DND-41 (cell line): ENCODE measurements around the gene TMEM88.

Source experiments
- CTCF ChIP-seq: IDR thresholded peaks from 2 replicates; pipeline ENCODE4 v1.5.1; 2012; ENCODE audit warnings: borderline replicate concordance, low read length, moderate library complexity, mild to moderate bottlenecking; ENCODE audit not compliant: poor library complexity, severe bottlenecking; ENCODE audit errors: extremely low read depth
- EZH2 ChIP-seq: IDR thresholded peaks from 3 replicates; pipeline ENCODE4 v1.6.1; 2012; ENCODE audit warnings: borderline replicate concordance, low read depth, mild to moderate bottlenecking, moderate library complexity, low read length, inconsistent platforms; ENCODE audit not compliant: severe bottlenecking

- TF ChIP-seq CTCF (no peak), EZH2 (no peak)
Observed at GRCh38 chr17:7844292-7845154, 10.3 kb upstream of the TMEM88 start.
